ENCODE data around the gene CD248. TPM values are rescaled to one million over a fixed set of nuclear protein-coding genes. Genes with fewer than 3 reads are reported as not detected.
"Not testable (repeated sequence)": the region's sequence is repeated elsewhere in the genome, so short reads cannot be mapped to it uniquely, and the experiment has no call there.

CD248 gene
- total RNA-seq, 1 donor from 2014 or later, result 15.7 TPM

GRCh38 chr11:66332371-66333219, 15.8 kb upstream of the CD248 start:
- DNase-seq, result no peak
- intact Hi-C loops (cut with DNase I), result no loop called here
- ATAC-seq (ENCODE audit: poor library complexity), result no peak

GRCh38 chr11:66331542-66332370, 14.9 kb upstream of the CD248 start:
- intact Hi-C loops (cut with DNase I), result no loop called here
- no peak for DNase-seq
- no peak for ATAC-seq (ENCODE audit: poor library complexity)

- DNase-seq, result peak; percentile 34
- intact Hi-C loops (cut with DNase I), result no loop called here
- ATAC-seq (ENCODE audit: poor library complexity), result no peak
Measured at GRCh38 chr11:66330931-66331330, 14.1 kb upstream of the CD248 start.

- ATAC-seq (ENCODE audit: poor library complexity) (no peak), DNase-seq (peak; percentile 5)
- intact Hi-C loops (cut with DNase I), result loop anchor here (2.0 kb wide), 1 partner anchor 18 kb away; no protein-coding TSS in a partner anchor
Measured at GRCh38 chr11:66329165-66329673, 12.4 kb upstream of the CD248 start.

- peak; percentile 85 for DNase-seq
- ATAC-seq (ENCODE audit: poor library complexity), result peak; percentile 84
- intact Hi-C loops (cut with DNase I), result loop anchor here (2.0 kb wide), 1 partner anchor 18 kb away; no protein-coding TSS in a partner anchor
Measured at GRCh38 chr11:66328302-66329144, 11.7 kb upstream of the CD248 start.

- DNase-seq, result peak; percentile 33
- peak; percentile 2 for ATAC-seq (ENCODE audit: poor library complexity)
- intact Hi-C loops (cut with DNase I), result loop anchor here (2.0 kb wide), 1 partner anchor 17 kb away; no protein-coding TSS in a partner anchor
Measured at GRCh38 chr11:66328031-66328301, 11.1 kb upstream of the CD248 start.

GRCh38 chr11:66327171-66328030, 10.6 kb upstream of the CD248 start:
- peak; percentile 58 for DNase-seq
- ATAC-seq (ENCODE audit: poor library complexity), result peak; percentile 19
- intact Hi-C loops (cut with DNase I), result loop anchor here (2.0 kb wide), 1 partner anchor 17 kb away; no protein-coding TSS in a partner anchor

- intact Hi-C loops (cut with DNase I), result no loop called here
Measured at GRCh38 chr11:66326261-66327111, 9.6 kb upstream of the CD248 start.

GRCh38 chr11:66325263-66325671, 8.4 kb upstream of the CD248 start:
- DNase-seq, result no peak
- intact Hi-C loops (cut with DNase I), result no loop called here
- no peak for ATAC-seq (ENCODE audit: poor library complexity)

More at GRCh38 chr11:66326261-66327111, 9.6 kb upstream of the CD248 start:
- DNase-seq (peak; percentile 84), ATAC-seq (ENCODE audit: poor library complexity) (peak; percentile 67)

- peak; percentile 46 for DNase-seq
- intact Hi-C loops (cut with DNase I), result no loop called here
- ATAC-seq (ENCODE audit: poor library complexity), result no peak
Measured at GRCh38 chr11:66324664-66325063, 7.8 kb upstream of the CD248 start.

- DNase-seq (no peak), ATAC-seq (ENCODE audit: poor library complexity) (no peak)
- intact Hi-C loops (cut with DNase I), result no loop called here
Measured at GRCh38 chr11:66323684-66324083, 6.8 kb upstream of the CD248 start.

GRCh38 chr11:66322732-66323427, 6.0 kb upstream of the CD248 start:
- peak; percentile 85 for DNase-seq
- intact Hi-C loops (cut with DNase I), result no loop called here
- ATAC-seq (ENCODE audit: poor library complexity), result peak; percentile 40

GRCh38 chr11:66321606-66322005, 4.8 kb upstream of the CD248 start:
- DNase-seq (no peak), ATAC-seq (ENCODE audit: poor library complexity) (no peak)

GRCh38 chr11:66320748-66321147, 3.9 kb upstream of the CD248 start:
- DNase-seq; intact Hi-C loops (cut with DNase I); ATAC-seq (ENCODE audit: poor library complexity): not testable (repeated sequence)

More at GRCh38 chr11:66321606-66322005, 4.8 kb upstream of the CD248 start:
- intact Hi-C loops (cut with DNase I), result no loop called here

- DNase-seq; ATAC-seq (ENCODE audit: poor library complexity); intact Hi-C loops (cut with DNase I): not testable (repeated sequence)
Measured at GRCh38 chr11:66320289-66320688, 3.4 kb upstream of the CD248 start.

- intact Hi-C loops (cut with DNase I), result loop anchor here (10.0 kb wide), 1 partner anchor 66 kb away; no protein-coding TSS in a partner anchor
- no peak for DNase-seq
- no peak for ATAC-seq (ENCODE audit: poor library complexity)
Measured at GRCh38 chr11:66318600-66318970, 1.7 kb upstream of the CD248 start.

Measured in Right ventricle myocardium superior (tissue), 1 donor.